Non-pigmented ciliary epithelial cell (primary cell): ENCODE measurements around the gene ATP11A.

Source experiments
- DNase-seq: peaks from one replicate; pipeline ENCODE4 v3.0.0-alpha.2; 2010; ENCODE audit warnings: low read depth

Gene ATP11A

GRCh38 chr13:112905990-112906641, 216.3 kb downstream of the ATP11A start:
- no peak for DNase-seq

DNA sequence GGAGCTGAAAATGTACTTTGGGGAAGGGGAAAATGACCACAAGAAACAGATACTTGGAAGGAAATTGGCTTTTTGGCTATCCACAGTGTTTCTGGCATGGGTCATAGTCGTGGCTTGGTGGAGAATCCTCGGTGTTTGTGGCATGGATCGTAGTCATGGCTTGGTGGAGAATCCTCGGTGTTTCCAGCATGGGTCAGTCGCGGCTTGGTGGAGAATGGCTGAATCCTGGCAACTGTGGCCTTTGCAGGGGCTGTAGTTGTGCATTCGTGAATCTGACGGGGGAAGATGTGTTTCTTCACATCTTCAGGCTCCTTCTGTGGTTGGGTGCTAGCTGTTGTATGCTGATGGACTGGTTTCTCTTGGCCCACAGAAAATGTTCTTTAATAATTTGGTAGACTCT, 217.4 kb downstream of the ATP11A start:
- no peak for DNase-seq

- DNase-seq: no peak
Measured at GRCh38 chr13:112907871-112908331, 218.1 kb downstream of the ATP11A start.

DNA sequence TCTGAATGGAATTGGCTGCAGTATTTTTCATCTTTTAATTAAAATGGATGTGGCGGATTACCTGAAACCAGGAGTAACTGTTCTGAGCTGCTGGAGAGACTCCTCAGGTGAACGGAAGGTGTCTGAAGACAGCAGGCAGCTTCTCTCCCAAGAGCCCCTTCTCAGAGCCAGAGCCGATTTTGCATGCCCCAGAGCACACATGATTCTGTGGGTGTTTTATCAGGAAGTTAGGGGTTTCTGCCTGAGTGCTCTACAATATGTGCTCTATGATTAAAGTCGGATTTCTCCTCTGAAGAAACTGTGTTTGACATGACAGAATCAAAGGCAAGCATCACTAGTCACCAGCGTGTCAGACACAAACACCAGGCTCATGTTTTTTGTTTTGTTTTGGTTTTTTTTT, 218.5 kb downstream of the ATP11A start:
- DNase-seq: no peak

GRCh38 chr13:112910016-112910415, 220.2 kb downstream of the ATP11A start:
- no peak for DNase-seq

- DNase-seq: no peak
Measured at GRCh38 chr13:112910616-112911280, 220.9 kb downstream of the ATP11A start.

DNA sequence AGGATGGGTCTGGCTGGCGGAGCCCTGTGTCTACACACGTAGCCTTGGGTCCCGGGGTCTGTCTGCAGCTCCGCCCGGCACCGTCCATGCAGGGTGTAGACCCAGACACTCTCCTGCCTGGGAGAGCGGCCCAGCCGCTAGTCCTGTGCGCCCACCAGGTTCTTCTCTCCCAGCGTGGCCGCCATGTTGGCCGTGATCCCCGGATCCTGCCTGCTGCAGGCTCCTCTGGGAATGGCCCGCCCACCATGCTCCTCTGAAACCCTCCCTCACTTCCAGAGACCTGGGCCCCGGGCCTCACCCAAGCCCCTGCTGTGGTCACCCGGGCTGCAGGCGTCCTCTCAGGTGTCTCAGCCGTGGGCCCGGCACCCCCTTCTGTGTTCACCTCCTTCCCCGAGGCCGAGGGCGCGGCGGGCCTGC, 221.5 kb downstream of the ATP11A start:
- no peak for DNase-seq

GRCh38 chr13:112911883-112912282, 222.0 kb downstream of the ATP11A start:
- DNase-seq: no peak

GRCh38 chr13:112912726-112913440, 223.0 kb downstream of the ATP11A start:
- DNase-seq: no peak

GRCh38 chr13:112916296-112916695, 226.5 kb downstream of the ATP11A start:
- DNase-seq: no peak

- no peak for DNase-seq
Measured at GRCh38 chr13:112917056-112917664, 227.3 kb downstream of the ATP11A start.

GRCh38 chr13:112917737-112918136, 227.9 kb downstream of the ATP11A start:
- no peak for DNase-seq

GRCh38 chr13:112918266-112918665, 228.4 kb downstream of the ATP11A start:
- DNase-seq: no peak

DNA sequence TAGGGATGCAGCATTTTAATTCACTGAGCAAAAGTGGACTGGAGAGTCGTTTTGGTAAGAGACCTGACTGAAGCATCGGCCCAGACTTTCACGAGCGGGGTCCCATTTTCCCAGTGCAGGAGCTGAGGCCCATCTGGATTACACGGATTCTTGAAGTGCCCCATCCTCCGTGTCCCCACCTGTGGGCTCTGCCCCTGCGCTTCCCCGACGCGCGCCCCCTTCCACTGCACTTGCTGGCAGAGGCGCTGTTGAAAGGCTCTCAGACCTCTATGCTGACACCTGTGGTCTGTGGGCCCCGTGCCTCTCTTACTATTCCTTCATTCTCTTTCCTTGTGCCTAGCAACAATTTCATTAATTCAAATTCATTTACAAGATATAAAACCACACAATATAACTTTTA, 228.9 kb downstream of the ATP11A start:
- DNase-seq: no peak

GRCh38 chr13:112923962-112924361, 234.1 kb downstream of the ATP11A start:
- no peak for DNase-seq

DNA sequence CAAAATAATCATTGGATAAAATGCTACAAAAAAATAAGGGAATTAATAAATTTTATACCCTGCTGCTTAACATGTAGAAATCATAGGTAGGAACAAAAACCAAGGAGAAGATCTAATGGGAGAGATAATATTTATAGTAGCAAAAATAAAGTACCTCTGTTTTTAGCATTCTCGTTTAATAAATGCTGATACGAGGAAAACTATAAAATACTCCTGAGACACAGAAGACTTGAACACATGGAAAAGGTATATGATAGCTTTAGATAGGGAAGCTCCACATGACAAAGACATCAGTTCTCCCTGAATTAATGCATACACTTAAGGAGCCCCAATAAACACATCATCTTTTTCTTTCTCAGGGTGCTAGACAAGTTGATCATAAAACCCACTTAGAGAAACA, 234.5 kb downstream of the ATP11A start:
- no peak for DNase-seq

DNA sequence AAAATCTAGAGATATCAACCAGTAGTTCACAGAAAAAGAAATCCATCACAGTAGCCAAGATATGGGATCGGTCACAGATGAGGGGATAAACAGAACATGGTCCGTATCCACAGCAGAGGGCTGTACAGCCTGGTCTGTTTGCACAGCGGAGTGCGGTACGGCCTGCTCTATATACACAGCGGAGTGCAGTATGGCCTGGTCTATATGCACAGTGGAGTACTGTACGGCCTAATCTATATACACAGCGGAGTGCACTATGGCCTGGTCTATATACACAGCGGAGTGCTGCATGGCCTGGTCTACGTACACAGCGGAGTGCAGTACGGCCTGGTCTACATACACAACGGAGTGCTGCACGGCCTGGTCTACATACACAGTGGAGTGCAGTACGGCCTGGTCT, 236.2 kb downstream of the ATP11A start:
- no peak for DNase-seq

DNA sequence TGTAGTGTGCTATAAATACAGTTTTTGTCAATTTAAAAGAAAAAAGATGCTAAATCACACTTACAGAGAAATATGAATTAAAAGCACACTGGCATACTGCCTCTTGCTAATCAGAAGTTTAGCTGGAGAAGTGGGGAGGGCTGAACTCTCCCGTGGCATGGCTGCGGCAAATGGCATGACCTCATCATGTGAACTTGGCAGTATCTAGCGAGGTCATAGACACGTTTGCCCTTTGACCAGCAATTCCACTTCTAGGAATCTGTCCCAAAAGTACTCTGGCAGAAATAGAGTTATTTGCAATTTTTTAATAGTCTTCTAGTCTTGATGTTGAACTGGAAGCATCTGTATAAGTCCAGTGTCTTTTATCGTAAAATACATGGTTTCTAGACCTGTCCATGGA, 237.2 kb downstream of the ATP11A start:
- no peak for DNase-seq

GRCh38 chr13:112928020-112928971, 238.5 kb downstream of the ATP11A start:
- no peak for DNase-seq

GRCh38 chr13:112928972-112929782, 239.3 kb downstream of the ATP11A start:
- DNase-seq: no peak

DNA sequence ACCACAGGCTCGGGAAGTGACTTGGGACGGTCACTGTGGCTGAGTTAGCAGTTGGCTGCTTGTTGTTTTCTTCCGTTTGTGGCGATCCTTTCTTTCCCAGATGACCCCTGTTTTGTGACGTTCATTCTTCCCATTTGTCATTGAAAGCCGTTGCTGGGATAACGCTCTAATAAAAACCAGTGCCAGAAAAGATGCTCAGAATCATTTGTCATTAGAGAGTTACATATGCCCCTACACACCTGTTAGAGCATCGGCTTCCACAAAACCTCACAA, 239.9 kb downstream of the ATP11A start:
- DNase-seq: no peak
